ENCODE results near the gene PSMF1.

GRCh38 chr20:1165521-1165920 is 47.1 kb downstream of the PSMF1 start:
- TF ChIP-seq, protein P1, sequence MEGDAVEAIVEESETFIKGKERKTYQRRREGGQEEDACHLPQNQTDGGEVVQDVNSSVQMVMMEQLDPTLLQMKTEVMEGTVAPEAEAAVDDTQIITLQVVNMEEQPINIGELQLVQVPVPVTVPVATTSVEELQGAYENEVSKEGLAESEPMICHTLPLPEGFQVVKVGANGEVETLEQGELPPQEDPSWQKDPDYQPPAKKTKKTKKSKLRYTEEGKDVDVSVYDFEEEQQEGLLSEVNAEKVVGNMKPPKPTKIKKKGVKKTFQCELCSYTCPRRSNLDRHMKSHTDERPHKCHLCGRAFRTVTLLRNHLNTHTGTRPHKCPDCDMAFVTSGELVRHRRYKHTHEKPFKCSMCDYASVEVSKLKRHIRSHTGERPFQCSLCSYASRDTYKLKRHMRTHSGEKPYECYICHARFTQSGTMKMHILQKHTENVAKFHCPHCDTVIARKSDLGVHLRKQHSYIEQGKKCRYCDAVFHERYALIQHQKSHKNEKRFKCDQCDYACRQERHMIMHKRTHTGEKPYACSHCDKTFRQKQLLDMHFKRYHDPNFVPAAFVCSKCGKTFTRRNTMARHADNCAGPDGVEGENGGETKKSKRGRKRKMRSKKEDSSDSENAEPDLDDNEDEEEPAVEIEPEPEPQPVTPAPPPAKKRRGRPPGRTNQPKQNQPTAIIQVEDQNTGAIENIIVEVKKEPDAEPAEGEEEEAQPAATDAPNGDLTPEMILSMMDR (CRISPR knock-in tag; IDR thresholded peaks at IDR 0.05): no peak
- TF ChIP-seq GATA4 (IDR thresholded peaks at IDR 0.05; ENCODE audit: borderline replicate concordance, low read depth) (no peak), POLR2A (IDR thresholded peaks at IDR 0.05; ENCODE audit: insufficient read depth in 1 of 2, low read depth in 2 of 2, low read length in 2 of 2) (no peak), KDM1A (CRISPR knock-in tag; IDR thresholded peaks at IDR 0.05) (no peak), SUZ12 (IDR thresholded peaks at IDR 0.05; ENCODE audit: low read depth, low read length) (no peak), TEAD2 (CRISPR knock-in tag; IDR thresholded peaks at IDR 0.05) (no peak), ZNF205 (CRISPR knock-in tag; IDR thresholded peaks at IDR 0.05) (no peak), ZSCAN30 (CRISPR knock-in tag; IDR thresholded peaks at IDR 0.05) (no peak), EP300 (IDR thresholded peaks at IDR 0.05; ENCODE audit: low read depth in 2 of 2, low read length in 2 of 2) (no peak), EP300 (CRISPR knock-in tag; IDR thresholded peaks at IDR 0.05; ENCODE audit: borderline replicate concordance) (no peak), NR2C2 (CRISPR knock-in tag; IDR thresholded peaks at IDR 0.05; ENCODE audit: borderline replicate concordance) (no peak), RFX5 (IDR thresholded peaks at IDR 0.05; ENCODE audit: low read depth, low read length) (no peak), NFE2 (CRISPR knock-in tag; IDR thresholded peaks at IDR 0.05) (no peak)
